Measurements from ENCODE around the gene CBX5. TPM values are rescaled to one million over a fixed set of nuclear protein-coding genes. Genes with fewer than 3 reads are reported as not detected.

CBX5 gene
- total RNA-seq, 1 experiment from 2014 or later, result 71.6 TPM

- Histone ChIP-seq H3K4me1 (replicated peaks) (peaks cover 29% of the 10 kb centered on the region), H3K9me3 (replicated peaks) (no peaks in the 10 kb centered on the region), H3K27me3 (replicated peaks) (no peaks in the 10 kb centered on the region), H3K36me3 (no peaks in the 10 kb centered on the region), H3K27ac (peak overlapping the region; percentile 53; the same call in 1 of the 2 replicates), H3K4me3 (peak overlapping the region; percentile 20)
- peak; percentile 84 to 87 for DNase-seq (ENCODE audit: low read depth in 1 of 2, low spot score in 2 of 2)
Observed at GRCh38 chr12:54216797-54217661, 62.9 kb downstream of the CBX5 start.

- no peak for DNase-seq (ENCODE audit: low read depth in 1 of 2, low spot score in 2 of 2)
- no peaks in the 10 kb centered on the region for H3K27me3 ChIP-seq (replicated peaks)
- no peaks in the 10 kb centered on the region for H3K36me3 ChIP-seq
- H3K4me3 ChIP-seq, result no peak overlapping the region
- peaks cover 22% of the 10 kb centered on the region for H3K4me1 ChIP-seq (replicated peaks)
- no peaks in the 10 kb centered on the region for H3K9me3 ChIP-seq (replicated peaks)
- H3K27ac ChIP-seq, result no peak overlapping the region
Observed at GRCh38 chr12:54215989-54216796, 63.7 kb downstream of the CBX5 start.

DNA sequence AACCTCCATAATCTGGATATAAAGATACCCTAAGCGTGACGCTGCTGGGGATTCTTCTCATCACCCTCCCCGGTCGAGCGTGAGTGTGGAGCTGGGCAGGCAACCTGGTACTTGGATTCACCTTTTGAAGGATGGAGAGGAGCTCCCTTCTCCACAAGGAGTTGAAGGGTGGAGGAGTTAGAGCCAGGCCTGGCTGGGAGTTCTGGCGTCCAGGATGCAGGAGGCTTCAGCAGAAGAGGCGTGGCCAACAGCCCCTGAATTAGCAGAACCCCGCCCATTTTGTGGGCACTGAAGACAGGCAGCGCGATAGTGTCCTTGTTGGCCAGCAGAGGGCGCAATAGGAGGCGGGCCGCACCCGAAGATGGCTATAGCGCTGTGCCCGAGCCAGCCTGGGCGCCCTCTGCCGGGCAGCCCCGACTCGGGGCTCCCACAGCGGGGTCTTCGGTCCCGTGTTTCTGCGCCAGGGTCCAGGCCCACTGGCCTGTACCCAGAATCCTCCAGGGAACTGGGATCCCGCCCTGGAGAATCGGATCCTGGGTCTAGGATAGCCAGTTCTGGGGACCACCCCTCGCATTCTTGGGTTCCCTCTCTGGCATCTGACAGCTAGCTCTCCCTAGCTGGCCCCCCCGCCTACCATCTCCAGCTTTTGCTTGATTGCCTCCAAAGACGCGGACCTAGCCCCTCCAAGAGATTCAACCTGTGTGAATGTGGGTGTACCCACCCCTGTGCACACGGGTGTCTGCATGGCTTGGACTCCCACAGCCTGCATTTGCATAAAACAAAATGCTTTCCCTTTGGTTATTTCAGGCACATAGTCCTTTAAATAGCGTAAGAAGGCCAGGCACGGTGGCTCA lies 65.1 kb downstream of the CBX5 start:
- H3K4me1 ChIP-seq (replicated peaks), result peaks cover 16% of the 10 kb centered on the region
- no peaks in the 10 kb centered on the region for H3K27me3 ChIP-seq (replicated peaks)
- no peak overlapping the region for H3K27ac ChIP-seq
- DNase-seq (ENCODE audit: low read depth in 1 of 2, low spot score in 2 of 2), result peak; percentile 77 to 93
- H3K36me3 ChIP-seq, result no peaks in the 10 kb centered on the region
- H3K9me3 ChIP-seq (replicated peaks), result no peaks in the 10 kb centered on the region
- no peak overlapping the region for H3K4me3 ChIP-seq

- Histone ChIP-seq H3K9me3 (replicated peaks) (no peaks in the 10 kb centered on the region), H3K27ac (no peak overlapping the region), H3K36me3 (no peaks in the 10 kb centered on the region), H3K27me3 (replicated peaks) (no peaks in the 10 kb centered on the region), H3K4me1 (replicated peaks) (peaks cover 16% of the 10 kb centered on the region), H3K4me3 (no peak overlapping the region)
- DNase-seq (ENCODE audit: low read depth in 1 of 2, low spot score in 2 of 2), result no peak
Observed at GRCh38 chr12:54213079-54213478, 66.8 kb downstream of the CBX5 start.

GRCh38 chr12:54211920-54212319 lies 68.0 kb downstream of the CBX5 start:
- no peaks in the 10 kb centered on the region for H3K9me3 ChIP-seq (replicated peaks)
- no peak overlapping the region for H3K4me3 ChIP-seq
- no peaks in the 10 kb centered on the region for H3K27me3 ChIP-seq (replicated peaks)
- H3K27ac ChIP-seq, result no peak overlapping the region
- H3K4me1 ChIP-seq (replicated peaks), result peaks cover 14% of the 10 kb centered on the region
- no peak for DNase-seq (ENCODE audit: low read depth in 1 of 2, low spot score in 2 of 2)
- no peaks in the 10 kb centered on the region for H3K36me3 ChIP-seq

GRCh38 chr12:54210400-54210790 lies 69.5 kb downstream of the CBX5 start:
- no peaks in the 10 kb centered on the region for H3K27me3 ChIP-seq (replicated peaks)
- DNase-seq (ENCODE audit: low read depth in 1 of 2, low spot score in 2 of 2), result no peak
- H3K4me3 ChIP-seq, result no peak overlapping the region
- H3K36me3 ChIP-seq, result no peaks in the 10 kb centered on the region
- H3K4me1 ChIP-seq (replicated peaks), result peaks cover 7% of the 10 kb centered on the region
- no peak overlapping the region for H3K27ac ChIP-seq
- no peaks in the 10 kb centered on the region for H3K9me3 ChIP-seq (replicated peaks)

DNA sequence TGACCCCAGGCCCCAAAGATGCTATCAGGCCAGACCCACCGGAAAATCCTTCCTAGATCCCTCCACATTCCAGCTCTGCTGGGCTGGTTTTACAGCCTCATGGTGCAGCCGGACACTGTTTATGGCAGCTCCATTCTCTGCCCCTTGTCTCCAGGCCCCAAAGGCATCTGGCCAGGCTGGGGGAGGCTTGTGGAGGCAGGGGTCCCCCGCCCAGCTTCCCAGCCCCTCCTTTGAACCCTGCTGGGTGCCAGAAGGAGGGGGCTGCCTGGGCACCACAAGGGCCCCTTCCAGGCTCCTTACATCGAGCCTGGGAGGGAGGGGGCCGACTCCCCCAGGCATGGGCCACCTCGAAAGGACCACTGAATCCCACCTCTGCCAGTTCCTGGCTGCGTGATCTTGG lies 71.3 kb downstream of the CBX5 start:
- H3K36me3 ChIP-seq, result no peaks in the 10 kb centered on the region
- H3K27me3 ChIP-seq (replicated peaks), result no peaks in the 10 kb centered on the region
- H3K27ac ChIP-seq, result no peak overlapping the region
- H3K4me1 ChIP-seq (replicated peaks), result 0 out of 2 replicates have a peak, but pooled peaks cover 3% of the 10 kb centered on the region
- DNase-seq (ENCODE audit: low read depth in 1 of 2, low spot score in 2 of 2), result no peak
- no peaks in the 10 kb centered on the region for H3K9me3 ChIP-seq (replicated peaks)
- H3K4me3 ChIP-seq, result no peak overlapping the region

DNA sequence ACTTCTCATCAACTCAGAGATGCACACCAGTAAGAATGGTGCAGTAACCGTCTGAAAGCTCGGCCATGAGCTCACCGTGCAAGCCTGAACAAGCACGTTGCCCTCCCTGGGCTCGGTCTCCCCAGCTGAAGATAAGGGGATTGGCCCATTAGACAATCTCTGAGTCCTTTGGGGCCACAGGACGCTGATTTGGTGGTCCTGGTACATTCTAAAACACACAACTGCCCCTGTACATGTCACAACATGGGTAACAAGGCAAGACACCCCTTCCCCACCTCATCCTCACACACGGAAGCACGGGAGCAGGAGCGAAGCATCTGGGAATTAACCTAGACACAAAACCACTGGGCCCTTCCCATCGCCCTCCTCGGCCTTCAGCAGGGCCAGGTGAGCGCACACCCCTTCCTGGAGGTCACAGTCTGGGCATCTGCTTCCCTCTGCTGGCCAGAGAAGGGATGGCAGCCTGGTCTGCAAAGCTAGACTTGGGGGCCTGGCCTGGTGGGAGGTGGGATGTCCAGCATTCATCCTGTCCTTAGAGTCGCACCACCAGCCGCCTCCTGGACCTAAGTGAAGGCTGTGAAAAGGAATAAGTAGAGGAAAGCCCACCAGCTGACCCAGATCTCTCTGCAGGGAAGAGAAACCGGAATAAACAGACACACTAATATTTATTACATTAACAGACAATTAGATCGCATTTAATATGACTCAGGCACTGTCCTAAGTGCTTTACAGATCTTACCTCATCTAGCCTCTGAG lies 72.2 kb downstream of the CBX5 start:
- H3K27ac ChIP-seq, result no peak overlapping the region
- H3K36me3 ChIP-seq, result no peaks in the 10 kb centered on the region
- peak; percentile 65 to 81 for DNase-seq (ENCODE audit: low read depth in 1 of 2, low spot score in 2 of 2)
- no peaks in the 10 kb centered on the region for H3K9me3 ChIP-seq (replicated peaks)
- H3K4me1 ChIP-seq (replicated peaks), result 0 out of 2 replicates have a peak, but pooled peaks cover 3% of the 10 kb centered on the region
- no peak overlapping the region for H3K4me3 ChIP-seq
- H3K27me3 ChIP-seq (replicated peaks), result no peaks in the 10 kb centered on the region

GRCh38 chr12:54206791-54207190 lies 73.1 kb downstream of the CBX5 start:
- no peak for DNase-seq (ENCODE audit: low read depth in 1 of 2, low spot score in 2 of 2)
- Histone ChIP-seq H3K36me3 (no peaks in the 10 kb centered on the region), H3K4me1 (replicated peaks) (0 out of 2 replicates have a peak, but pooled peaks cover 3% of the 10 kb centered on the region), H3K27me3 (replicated peaks) (no peaks in the 10 kb centered on the region), H3K9me3 (replicated peaks) (no peaks in the 10 kb centered on the region), H3K4me3 (no peak overlapping the region), H3K27ac (no peak overlapping the region)

DNA sequence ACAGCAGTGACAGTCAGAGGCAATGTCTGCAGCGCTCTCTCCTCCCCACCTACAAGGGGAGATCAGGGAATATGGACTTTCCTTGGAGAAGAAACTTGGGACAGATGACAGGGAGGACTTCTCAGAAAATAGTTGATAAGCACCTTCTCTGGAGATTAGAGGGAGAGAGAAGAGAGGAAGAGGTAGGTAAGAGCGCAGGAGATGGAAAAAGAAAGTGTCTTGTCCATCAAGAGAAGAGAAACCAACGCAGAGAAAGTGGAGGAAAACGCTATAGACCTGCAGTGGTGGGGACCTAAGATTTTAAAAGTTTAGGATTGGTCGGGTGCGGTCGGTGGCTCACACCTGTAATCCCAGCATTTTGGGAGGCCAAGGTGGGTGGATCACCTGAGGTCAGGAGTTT lies 75.6 kb downstream of the CBX5 start:
- Histone ChIP-seq H3K27ac (no peak overlapping the region), H3K9me3 (replicated peaks) (no peaks in the 10 kb centered on the region), H3K4me3 (no peak overlapping the region), H3K27me3 (replicated peaks) (no peaks in the 10 kb centered on the region), H3K4me1 (replicated peaks) (0 out of 2 replicates have a peak, but pooled peaks cover 3% of the 10 kb centered on the region), H3K36me3 (no peaks in the 10 kb centered on the region)
- DNase-seq (ENCODE audit: low read depth in 1 of 2, low spot score in 2 of 2), result no peak

GRCh38 chr12:54201001-54201794 lies 78.7 kb downstream of the CBX5 start:
- no peaks in the 10 kb centered on the region for H3K27me3 ChIP-seq (replicated peaks)
- H3K36me3 ChIP-seq, result no peaks in the 10 kb centered on the region
- peak; percentile 75 to 79 for DNase-seq (ENCODE audit: low read depth in 1 of 2, low spot score in 2 of 2)
- H3K4me3 ChIP-seq, result no peak overlapping the region
- no peak overlapping the region for H3K27ac ChIP-seq
- no peaks in the 10 kb centered on the region for H3K9me3 ChIP-seq (replicated peaks)
- H3K4me1 ChIP-seq (replicated peaks), result peaks cover 15% of the 10 kb centered on the region

GRCh38 chr12:54200412-54200811 lies 79.5 kb downstream of the CBX5 start:
- H3K27me3 ChIP-seq (replicated peaks), result no peaks in the 10 kb centered on the region
- DNase-seq (ENCODE audit: low read depth in 1 of 2, low spot score in 2 of 2), result no peak
- no peak overlapping the region for H3K4me3 ChIP-seq
- peaks cover 22% of the 10 kb centered on the region for H3K4me1 ChIP-seq (replicated peaks)
- H3K36me3 ChIP-seq, result no peaks in the 10 kb centered on the region
- no peak overlapping the region for H3K27ac ChIP-seq
- no peaks in the 10 kb centered on the region for H3K9me3 ChIP-seq (replicated peaks)

Measured in SJSA1 (cell line).